DND-41 (cell line): Measurements from ENCODE around the gene TBC1D14.

ENCODE experiments used
- ATAC-seq: fragments of 200-7000 bp; cut with Tn5 transposase; 3 replicates; pipeline ENCODE4 v1.9.1; 2021; ENCODE audit warnings: low read depth; ENCODE audit not compliant: insufficient read depth
- DNase-seq: peaks from one replicate; pipeline ENCODE4 v3.0.0-alpha.2; 2020
- H2AFZ ChIP-seq: 2 replicates; pipeline ENCODE4 v1.6.0; 2012; ENCODE audit warnings: low read depth, low read length
- H3K27ac ChIP-seq: 2 replicates; pipeline ENCODE4 v1.5.1; 2012; ENCODE audit warnings: low read length, inconsistent platforms
- H3K27me3 ChIP-seq: fragments of 200-600 bp; sonication (generic); 2 replicates; pipeline ENCODE4 v1.6.0; 2012; ENCODE audit warnings: low read length, mild to moderate bottlenecking, inconsistent platforms; ENCODE audit not compliant: insufficient read depth, poor library complexity
- H3K36me3 ChIP-seq: 2 replicates; pipeline ENCODE4 v1.5.1; 2012; ENCODE audit warnings: low read length, inconsistent platforms; ENCODE audit not compliant: insufficient read depth
- H3K4me1 ChIP-seq: 2 replicates; pipeline ENCODE4 v1.5.1; 2012; ENCODE audit warnings: mild to moderate bottlenecking, low read length; ENCODE audit not compliant: insufficient read depth
- H3K4me2 ChIP-seq: 2 replicates; pipeline ENCODE4 v1.6.0; 2012; ENCODE audit warnings: mild to moderate bottlenecking, moderate library complexity, low read length, inconsistent platforms; ENCODE audit not compliant: insufficient read depth
- H3K4me3 ChIP-seq, 2 experiments: fragments of 200-600 bp in 1 of 2; shearing (Covaris generic) in 1 of 2; 2 replicates each; pipeline ENCODE4 v1.5.1; 2012 to 2016; ENCODE audit warnings: inconsistent platforms in 2 of 2, low read length in 2 of 2, mild to moderate bottlenecking in 2 of 2, low read depth in 1 of 2, moderate library complexity in 1 of 2
- H3K79me2 ChIP-seq: 2 replicates; pipeline ENCODE4 v1.6.0; 2012; ENCODE audit warnings: low read length, inconsistent platforms; ENCODE audit not compliant: insufficient read depth
- H3K9ac ChIP-seq: 2 replicates; pipeline ENCODE4 v1.6.0; 2012; ENCODE audit warnings: low read depth, mild to moderate bottlenecking, inconsistent platforms, low read length, moderate library complexity
- H3K9me3 ChIP-seq: 2 replicates; pipeline ENCODE4 v1.5.1; 2012; ENCODE audit warnings: low read length, moderate library complexity, mild to moderate bottlenecking, inconsistent platforms; ENCODE audit not compliant: insufficient read depth, severe bottlenecking
- H4K20me1 ChIP-seq: 2 replicates; pipeline ENCODE4 v1.6.0; 2012; ENCODE audit warnings: low read length; ENCODE audit not compliant: insufficient read depth
- EZH2 ChIP-seq: IDR thresholded peaks from 3 replicates; pipeline ENCODE4 v1.6.1; 2012; ENCODE audit warnings: borderline replicate concordance, low read depth, mild to moderate bottlenecking, moderate library complexity, low read length, inconsistent platforms; ENCODE audit not compliant: severe bottlenecking
- TF ChIP-seq, protein P1 (sequence below): IDR thresholded peaks from 2 replicates; pipeline ENCODE4 v1.5.1; 2012; ENCODE audit warnings: borderline replicate concordance, low read length, moderate library complexity, mild to moderate bottlenecking; ENCODE audit not compliant: poor library complexity, severe bottlenecking; ENCODE audit errors: extremely low read depth

Gene TBC1D14

DNA sequence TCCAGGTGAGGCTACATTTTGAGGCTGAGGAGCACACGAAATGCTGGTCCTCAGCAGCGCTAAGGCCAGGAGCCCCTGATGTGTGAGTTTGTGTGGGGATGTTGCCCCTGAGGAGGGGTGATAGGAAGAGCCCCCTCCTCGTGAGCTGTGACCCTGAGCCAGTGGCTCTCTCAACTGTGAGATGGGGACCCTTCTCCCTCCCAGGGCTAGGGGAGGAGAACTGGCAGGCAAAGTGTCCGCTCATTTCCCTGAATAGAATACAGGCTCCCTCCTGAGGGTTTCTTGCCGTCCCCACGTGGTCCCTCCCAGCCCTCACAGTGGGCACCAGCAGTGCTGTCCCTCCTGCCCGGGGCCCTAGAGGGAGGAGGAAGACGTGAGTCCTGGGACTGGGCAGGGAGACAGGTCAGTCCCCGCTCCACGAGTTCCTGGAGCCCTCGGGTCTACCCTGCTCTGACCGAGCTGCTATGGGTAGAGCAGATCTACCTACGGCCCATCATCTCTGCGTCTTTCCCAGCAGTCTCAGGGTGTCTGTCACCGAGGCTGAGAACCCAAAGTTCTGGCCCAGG lies 21.0 kb upstream of the TBC1D14 start:
- ATAC-seq (no peak), DNase-seq (no peak)
- H3K4me1 ChIP-seq, result no peaks in the 10 kb centered on the region
- no peaks in the 10 kb centered on the region for H3K79me2 ChIP-seq
- no peak overlapping the region for H3K9ac ChIP-seq
- H3K36me3 ChIP-seq, result no peaks in the 10 kb centered on the region
- no peaks in the 10 kb centered on the region for H3K27me3 ChIP-seq
- no peak for TF ChIP-seq EZH2
- TF ChIP-seq, protein P1, sequence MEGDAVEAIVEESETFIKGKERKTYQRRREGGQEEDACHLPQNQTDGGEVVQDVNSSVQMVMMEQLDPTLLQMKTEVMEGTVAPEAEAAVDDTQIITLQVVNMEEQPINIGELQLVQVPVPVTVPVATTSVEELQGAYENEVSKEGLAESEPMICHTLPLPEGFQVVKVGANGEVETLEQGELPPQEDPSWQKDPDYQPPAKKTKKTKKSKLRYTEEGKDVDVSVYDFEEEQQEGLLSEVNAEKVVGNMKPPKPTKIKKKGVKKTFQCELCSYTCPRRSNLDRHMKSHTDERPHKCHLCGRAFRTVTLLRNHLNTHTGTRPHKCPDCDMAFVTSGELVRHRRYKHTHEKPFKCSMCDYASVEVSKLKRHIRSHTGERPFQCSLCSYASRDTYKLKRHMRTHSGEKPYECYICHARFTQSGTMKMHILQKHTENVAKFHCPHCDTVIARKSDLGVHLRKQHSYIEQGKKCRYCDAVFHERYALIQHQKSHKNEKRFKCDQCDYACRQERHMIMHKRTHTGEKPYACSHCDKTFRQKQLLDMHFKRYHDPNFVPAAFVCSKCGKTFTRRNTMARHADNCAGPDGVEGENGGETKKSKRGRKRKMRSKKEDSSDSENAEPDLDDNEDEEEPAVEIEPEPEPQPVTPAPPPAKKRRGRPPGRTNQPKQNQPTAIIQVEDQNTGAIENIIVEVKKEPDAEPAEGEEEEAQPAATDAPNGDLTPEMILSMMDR, result no peak
- peaks cover 9% of the 10 kb centered on the region for H3K9me3 ChIP-seq
- H3K4me2 ChIP-seq, result no peak overlapping the region
- H3K4me3 ChIP-seq, result no peak overlapping the region
- H3K27ac ChIP-seq, result no peak overlapping the region
- H2AFZ ChIP-seq, result no peak overlapping the region
- no peaks in the 10 kb centered on the region for H4K20me1 ChIP-seq

DNA sequence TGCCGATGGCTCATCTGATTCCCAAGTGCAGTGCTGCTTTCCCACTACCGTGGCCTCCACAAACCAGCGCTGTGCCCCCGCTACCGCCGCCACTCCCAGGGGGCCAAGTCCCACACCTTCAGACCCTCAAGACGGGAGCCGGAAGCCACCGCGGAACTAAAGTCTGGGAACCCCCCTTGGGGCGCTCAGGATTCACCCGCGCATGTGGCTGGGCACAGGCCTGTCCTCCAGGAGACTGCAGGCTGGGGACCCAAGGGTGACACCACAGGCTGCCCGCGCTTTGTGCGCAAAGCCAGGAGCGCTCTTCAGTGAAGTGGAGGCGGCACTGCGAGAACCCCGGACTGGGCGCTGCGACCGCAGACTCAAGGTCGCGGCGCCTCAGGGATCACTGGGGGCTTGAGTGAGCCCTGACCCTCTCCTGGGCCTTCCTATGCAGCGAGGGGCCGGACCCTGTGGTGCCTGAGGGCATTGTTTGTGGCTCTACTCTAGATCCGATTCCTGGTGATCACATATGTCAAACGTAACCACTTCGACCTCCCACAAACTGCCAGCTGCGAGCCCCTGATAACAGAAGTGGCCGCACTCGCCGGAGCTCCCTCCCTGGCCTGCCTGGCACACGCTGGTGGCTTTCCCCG lies 20.4 kb upstream of the TBC1D14 start:
- H2AFZ ChIP-seq, result no peak overlapping the region
- H3K4me2 ChIP-seq, result no peak overlapping the region
- no peaks in the 10 kb centered on the region for H3K36me3 ChIP-seq
- no peaks in the 10 kb centered on the region for H3K4me1 ChIP-seq
- H3K9ac ChIP-seq, result no peak overlapping the region
- no peak for ATAC-seq
- no peaks in the 10 kb centered on the region for H4K20me1 ChIP-seq
- peaks cover 9% of the 10 kb centered on the region for H3K9me3 ChIP-seq
- no peak overlapping the region for H3K4me3 ChIP-seq
- H3K27ac ChIP-seq, result no peak overlapping the region
- no peaks in the 10 kb centered on the region for H3K27me3 ChIP-seq
- TF ChIP-seq, protein P1, result no peak
- no peak for TF ChIP-seq EZH2
- no peak for DNase-seq
- H3K79me2 ChIP-seq, result no peaks in the 10 kb centered on the region

DNA sequence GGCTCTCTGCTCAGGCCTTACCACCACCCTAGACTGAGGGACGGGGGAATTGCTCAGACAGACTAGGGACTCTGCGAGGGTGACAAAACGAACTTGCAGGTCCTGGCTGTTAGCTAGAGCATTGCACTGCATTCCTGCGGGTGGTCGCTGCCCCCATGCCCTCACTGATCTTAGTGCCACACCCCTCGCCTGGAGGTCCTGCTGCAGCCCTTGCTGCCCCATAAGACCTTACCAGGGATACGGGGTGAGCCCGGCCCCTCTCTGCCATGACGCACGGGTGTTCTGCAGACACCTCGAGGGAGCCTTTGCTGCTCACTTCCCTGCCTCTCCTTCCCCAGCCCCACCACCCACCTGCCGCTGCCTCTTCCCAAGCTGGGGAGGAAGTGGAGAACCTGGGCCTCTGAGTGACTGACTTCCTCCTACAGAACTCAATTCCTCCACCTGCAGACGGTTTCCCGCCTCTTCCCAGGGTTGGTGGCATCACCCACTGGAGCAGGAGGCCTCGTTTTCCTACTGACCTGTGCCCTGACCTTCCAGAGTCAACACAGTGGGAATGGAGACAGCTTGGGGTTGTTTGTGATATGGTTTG lies 19.8 kb upstream of the TBC1D14 start:
- TF ChIP-seq, protein P1, result no peak
- TF ChIP-seq EZH2, result no peak
- Histone ChIP-seq H3K27ac (no peak overlapping the region), H3K4me1 (no peaks in the 10 kb centered on the region), H3K9ac (no peak overlapping the region), H3K27me3 (no peaks in the 10 kb centered on the region), H3K79me2 (no peaks in the 10 kb centered on the region), H4K20me1 (no peaks in the 10 kb centered on the region), H3K36me3 (no peaks in the 10 kb centered on the region), H2AFZ (no peak overlapping the region), H3K9me3 (peaks cover 9% of the 10 kb centered on the region), H3K4me3 (no peak overlapping the region), H3K4me2 (no peak overlapping the region)
- DNase-seq, result no peak
- no peak for ATAC-seq
